CD4-positive, alpha-beta T cell treated with Interleukin-15 for 4 hours (primary cell): ENCODE data around the gene LTBP1.

ENCODE experiments used
- DNase-seq: peaks from one replicate; pipeline ENCODE4 v3.0.0-alpha.2; 2020; ENCODE audit warnings: low spot score

Gene LTBP1

GRCh38 chr2:33202641-33203522 lies 256.1 kb downstream of the LTBP1 start:
- DNase-seq: no peak

GRCh38 chr2:33204945-33205344 lies 258.2 kb downstream of the LTBP1 start:
- DNase-seq: no peak

GRCh38 chr2:33205693-33206434 lies 259.1 kb downstream of the LTBP1 start:
- no peak for DNase-seq

GRCh38 chr2:33207151-33207740 lies 260.5 kb downstream of the LTBP1 start:
- DNase-seq: no peak

- DNase-seq: no peak
Measured at GRCh38 chr2:33208400-33208799, 261.6 kb downstream of the LTBP1 start.

GRCh38 chr2:33209976-33210375 lies 263.2 kb downstream of the LTBP1 start:
- no peak for DNase-seq

GRCh38 chr2:33210626-33211025 lies 263.9 kb downstream of the LTBP1 start:
- DNase-seq: no peak

GRCh38 chr2:33212151-33212550 lies 265.4 kb downstream of the LTBP1 start:
- no peak for DNase-seq

- no peak for DNase-seq
Measured at GRCh38 chr2:33213244-33213643, 266.5 kb downstream of the LTBP1 start.

- DNase-seq: no peak
Measured at GRCh38 chr2:33213648-33214047, 266.9 kb downstream of the LTBP1 start.

GRCh38 chr2:33214436-33214835 lies 267.7 kb downstream of the LTBP1 start:
- no peak for DNase-seq

- DNase-seq: no peak
Measured at GRCh38 chr2:33214857-33215256, 268.1 kb downstream of the LTBP1 start.

GRCh38 chr2:33215299-33215698 lies 268.5 kb downstream of the LTBP1 start:
- DNase-seq: no peak

- no peak for DNase-seq
Measured at GRCh38 chr2:33215983-33216382, 269.2 kb downstream of the LTBP1 start.

- DNase-seq: no peak
Measured at GRCh38 chr2:33216508-33217182, 269.9 kb downstream of the LTBP1 start.

- no peak for DNase-seq
Measured at GRCh38 chr2:33217406-33217805, 270.7 kb downstream of the LTBP1 start.

- DNase-seq: no peak
Measured at GRCh38 chr2:33219114-33219513, 272.4 kb downstream of the LTBP1 start.

GRCh38 chr2:33219850-33220275 lies 273.1 kb downstream of the LTBP1 start:
- DNase-seq: no peak

- DNase-seq: no peak
Measured at GRCh38 chr2:33220533-33220932, 273.8 kb downstream of the LTBP1 start.

GRCh38 chr2:33221046-33221784 lies 274.5 kb downstream of the LTBP1 start:
- no peak for DNase-seq

GRCh38 chr2:33222309-33222708 lies 275.6 kb downstream of the LTBP1 start:
- no peak for DNase-seq

- DNase-seq: no peak
Measured at GRCh38 chr2:33223856-33224255, 277.1 kb downstream of the LTBP1 start.
